Keratinocyte (primary cell): ENCODE data around the gene APOL1.

Source experiments
- CTCF ChIP-seq, 3 experiments: IDR thresholded peaks in 1 of 3; conservative IDR thresholded peaks in 1 of 3; optimal IDR thresholded peaks in 1 of 3; 2 replicates in 2 of 3; 3 replicates in 1 of 3; pipeline versions ENCODE3 to v1.5.1; 2011; ENCODE audit warnings: low read length in 3 of 3, mild to moderate bottlenecking in 3 of 3, moderate library complexity in 2 of 3, control low read depth in 1 of 3, inconsistent platforms in 1 of 3; ENCODE audit not compliant: insufficient read depth in 2 of 3; ENCODE audit errors: extremely low read depth in 1 of 3
- EZH2 ChIP-seq: IDR thresholded peaks from one replicate; pipeline ENCODE4 v1.6.1; 2012; ENCODE audit warnings: inconsistent platforms, mild to moderate bottlenecking, low read length, moderate library complexity

GRCh38 chr22:36245805-36246356, 7.1 kb upstream of the APOL1 start:
- TF ChIP-seq EZH2 (no peak), CTCF (optimal IDR thresholded peaks at IDR 0.05 in 1 of 3, IDR thresholded peaks at IDR 0.05 in 1 of 3, conservative IDR thresholded peaks at IDR 0.05 in 1 of 3; ENCODE audit: extremely low read depth in 1 of 3, insufficient read depth in 2 of 3, low read length in 3 of 3) (no peak)
